ENCODE measurements around the gene AGAP6.
"Not testable (repeated sequence)": the region's sequence is repeated elsewhere in the genome, so short reads cannot be mapped to it uniquely, and the experiment has no call there.

The AGAP6 gene

DNA sequence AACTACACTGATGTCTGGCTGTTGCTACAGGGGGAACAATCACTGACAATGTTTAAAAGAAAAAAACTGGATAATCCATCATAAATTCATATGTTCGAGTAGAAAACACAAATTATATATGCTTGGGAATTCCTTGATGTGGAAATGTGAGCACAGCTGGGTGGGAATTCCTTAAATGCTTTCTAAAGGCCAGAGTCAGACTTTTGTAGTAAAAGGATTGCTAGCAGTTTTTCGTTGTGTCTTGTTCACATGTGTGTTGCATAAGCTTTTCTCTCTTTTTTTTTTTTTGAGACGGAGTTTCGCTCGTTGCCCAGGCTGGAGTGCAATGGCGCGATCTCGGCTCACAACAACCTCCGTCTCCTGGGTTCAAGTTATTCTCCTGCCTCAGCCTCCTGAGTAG is 58.3 kb downstream of the AGAP6 start:
- not testable (repeated sequence) for ATAC-seq (replicated peaks); H3K36me3 Mint-ChIP-seq (ENCODE audit: insufficient read depth); H3K4me3 Mint-ChIP-seq; H3K27me3 Mint-ChIP-seq; H3K9me3 Mint-ChIP-seq; DNase-seq
- peak overlapping the region in 1 of 2 donors; percentile 96 for H3K27ac Mint-ChIP-seq
- peaks cover 2 to 14% of the 10 kb centered on the region in 2 donors for H3K4me1 Mint-ChIP-seq (ENCODE audit: low read depth in 2 of 2)

DNA sequence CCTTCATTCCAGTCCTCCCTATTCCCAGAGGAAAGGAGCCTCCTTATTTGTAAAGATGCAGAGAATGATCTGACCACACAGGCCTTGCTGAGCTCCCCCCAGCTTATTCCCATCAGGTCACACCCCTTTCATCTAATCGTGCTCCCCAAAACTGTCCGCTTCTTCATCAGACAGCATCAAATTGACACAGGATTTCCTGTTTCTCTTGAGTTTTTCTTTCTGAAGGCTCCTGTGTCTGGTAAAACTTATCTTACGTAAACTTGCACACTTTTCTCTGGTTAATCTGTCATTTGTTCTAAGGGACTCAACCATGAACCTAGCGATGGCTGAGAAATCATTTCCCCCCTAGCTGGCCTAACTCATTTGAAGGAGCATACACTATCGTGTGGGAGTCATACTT is 59.4 kb downstream of the AGAP6 start:
- DNase-seq; H3K27me3 Mint-ChIP-seq; H3K9me3 Mint-ChIP-seq; H3K36me3 Mint-ChIP-seq (ENCODE audit: insufficient read depth): not testable (repeated sequence)
- H3K4me3 Mint-ChIP-seq, result peak overlapping the region in 1 of 2 donors; percentile 18
- peaks cover 2 to 14% of the 10 kb centered on the region in 2 donors for H3K4me1 Mint-ChIP-seq (ENCODE audit: low read depth in 2 of 2)
- peak; percentile 68 for ATAC-seq (replicated peaks)
- peak overlapping the region; percentile 86 to 96 for H3K27ac Mint-ChIP-seq

DNA sequence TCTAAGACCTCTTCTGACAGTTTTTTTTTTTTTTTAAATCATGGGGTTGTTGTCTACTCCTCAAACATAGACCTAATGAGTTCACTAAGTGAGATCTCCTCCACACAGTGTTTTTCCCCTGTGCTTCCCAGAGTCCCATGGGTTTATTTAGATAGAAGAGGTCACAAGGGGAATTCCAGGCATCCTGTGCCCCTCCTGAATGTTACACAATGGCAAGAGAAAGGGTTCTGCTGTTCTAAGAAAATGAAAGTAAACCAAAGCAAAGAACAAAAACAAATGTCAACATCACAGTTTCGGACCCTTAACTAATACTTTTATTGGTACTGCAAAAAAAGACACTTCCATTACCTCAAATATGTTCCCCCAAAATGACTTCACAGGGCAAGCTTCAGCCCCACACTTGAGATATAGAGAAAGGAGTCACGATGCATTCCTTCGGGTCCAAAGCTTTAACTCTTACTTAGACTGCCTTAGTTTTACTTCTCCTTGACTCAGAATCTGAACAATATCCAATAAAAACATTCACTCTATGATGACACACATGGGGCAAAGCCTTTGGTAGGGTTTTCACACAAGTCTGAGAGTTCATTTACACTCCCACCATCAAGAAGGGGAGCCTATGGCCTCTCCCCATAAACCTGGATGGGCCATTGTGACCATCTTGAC is 63.9 kb downstream of the AGAP6 start:
- H3K9me3 Mint-ChIP-seq, DNase-seq: not testable (repeated sequence)

DNA sequence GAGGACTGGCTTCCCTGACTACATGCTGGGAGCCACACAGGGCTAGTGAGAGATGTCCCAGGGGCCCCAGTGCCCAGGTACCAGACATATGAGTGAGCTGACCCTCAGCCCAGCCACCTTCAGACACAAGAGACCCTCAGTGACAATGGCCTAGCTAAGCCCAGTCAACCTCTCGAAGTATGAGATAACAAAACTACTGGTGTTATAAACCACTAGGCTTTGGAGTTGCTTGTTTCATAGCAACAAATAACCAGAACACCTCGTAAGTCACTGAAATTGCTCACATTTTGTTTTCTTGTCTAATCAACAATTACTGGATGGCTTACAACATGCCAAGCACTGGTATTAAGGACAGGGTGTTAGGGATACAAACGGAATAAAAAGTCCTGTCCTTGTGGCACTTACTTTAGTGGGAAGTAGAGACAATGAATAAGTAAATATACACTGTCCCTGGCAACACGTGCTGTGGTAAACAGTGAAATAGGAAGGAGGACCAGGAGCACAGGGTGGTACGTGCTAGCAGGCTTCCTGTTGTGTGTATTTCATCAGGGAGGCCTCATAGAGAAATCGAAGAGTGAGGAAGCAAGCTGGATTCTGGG is 64.7 kb downstream of the AGAP6 start:
- H3K27me3 Mint-ChIP-seq, result not testable (repeated sequence)

More for the DNA sequence above, 63.9 kb downstream of the AGAP6 start:
- H3K4me3 Mint-ChIP-seq; ATAC-seq (replicated peaks); H3K27me3 Mint-ChIP-seq; H3K27ac Mint-ChIP-seq; H3K36me3 Mint-ChIP-seq (ENCODE audit: insufficient read depth): not testable (repeated sequence)
- H3K4me1 Mint-ChIP-seq (ENCODE audit: low read depth in 2 of 2), result peaks cover 2 to 12% of the 10 kb centered on the region in 2 donors

DNA sequence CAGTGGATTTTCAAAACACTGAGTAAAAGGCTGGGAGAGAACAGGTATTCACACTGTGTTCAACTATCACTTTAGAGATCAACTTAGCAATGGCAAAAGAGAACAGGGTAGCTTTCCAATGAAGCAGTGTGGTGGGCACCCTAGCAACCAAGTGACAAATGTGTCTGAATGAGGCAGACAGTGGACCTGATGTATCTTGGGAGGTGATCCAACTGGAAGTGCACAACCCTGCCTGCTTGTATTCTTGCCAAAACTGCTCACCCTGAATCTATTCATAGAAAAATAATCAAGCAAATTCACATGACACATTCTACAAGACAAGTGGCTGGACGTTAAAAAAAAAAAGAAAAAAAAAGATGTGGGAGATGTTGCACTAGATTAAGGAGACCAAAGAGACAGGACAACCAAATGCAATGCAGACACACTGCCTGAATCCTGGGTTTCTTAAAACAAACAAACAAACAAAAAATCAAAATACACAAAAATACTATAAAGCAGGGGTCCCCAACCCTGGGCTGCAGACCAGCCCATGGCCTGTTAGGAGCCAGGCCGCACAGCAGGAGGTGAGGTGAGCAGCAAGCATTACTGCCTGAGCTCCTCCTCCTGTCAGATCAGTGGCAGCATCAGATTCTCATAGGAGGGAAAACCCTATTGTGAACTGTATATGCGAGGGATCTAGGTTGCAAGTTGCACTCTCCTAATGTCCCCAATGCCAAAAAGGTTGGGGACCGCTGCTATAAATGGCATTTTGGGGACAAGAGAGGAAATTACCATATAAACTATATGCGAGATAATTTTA is 67.5 kb downstream of the AGAP6 start:
- not testable (repeated sequence) for H3K9me3 Mint-ChIP-seq; H3K4me3 Mint-ChIP-seq; DNase-seq; H3K27me3 Mint-ChIP-seq; H3K4me1 Mint-ChIP-seq (ENCODE audit: low read depth in 2 of 2); H3K27ac Mint-ChIP-seq; ATAC-seq (replicated peaks); H3K36me3 Mint-ChIP-seq (ENCODE audit: insufficient read depth)

More for the DNA sequence above, 64.7 kb downstream of the AGAP6 start:
- not testable (repeated sequence) for H3K4me3 Mint-ChIP-seq; H3K4me1 Mint-ChIP-seq (ENCODE audit: low read depth in 2 of 2); H3K27ac Mint-ChIP-seq; H3K36me3 Mint-ChIP-seq (ENCODE audit: insufficient read depth); ATAC-seq (replicated peaks); DNase-seq; H3K9me3 Mint-ChIP-seq

DNA sequence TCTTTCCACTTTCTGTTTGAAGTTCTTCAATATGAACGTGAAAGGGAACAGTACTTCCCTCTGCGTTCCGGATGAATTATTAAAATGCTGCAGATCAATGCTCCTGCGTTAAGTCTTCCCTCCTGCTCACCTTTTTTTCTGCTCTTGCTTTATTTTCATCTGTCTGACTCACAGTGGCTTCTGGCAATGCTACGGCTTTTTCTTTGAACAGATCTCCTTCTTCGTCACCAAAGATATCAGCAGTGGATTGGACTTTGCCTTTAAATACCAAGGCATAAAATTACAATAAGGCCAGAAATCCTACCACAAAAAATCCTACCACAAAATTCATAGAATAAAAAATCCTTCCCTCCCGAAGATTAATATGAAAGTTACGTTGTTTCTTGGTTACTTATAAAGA is 68.4 kb downstream of the AGAP6 start:
- H3K4me3 Mint-ChIP-seq; DNase-seq; H3K27me3 Mint-ChIP-seq; H3K36me3 Mint-ChIP-seq (ENCODE audit: insufficient read depth); H3K9me3 Mint-ChIP-seq; ATAC-seq (replicated peaks); H3K4me1 Mint-ChIP-seq (ENCODE audit: low read depth in 2 of 2): not testable (repeated sequence)
- peak overlapping the region in 1 of 2 donors; percentile 29 for H3K27ac Mint-ChIP-seq

DNA sequence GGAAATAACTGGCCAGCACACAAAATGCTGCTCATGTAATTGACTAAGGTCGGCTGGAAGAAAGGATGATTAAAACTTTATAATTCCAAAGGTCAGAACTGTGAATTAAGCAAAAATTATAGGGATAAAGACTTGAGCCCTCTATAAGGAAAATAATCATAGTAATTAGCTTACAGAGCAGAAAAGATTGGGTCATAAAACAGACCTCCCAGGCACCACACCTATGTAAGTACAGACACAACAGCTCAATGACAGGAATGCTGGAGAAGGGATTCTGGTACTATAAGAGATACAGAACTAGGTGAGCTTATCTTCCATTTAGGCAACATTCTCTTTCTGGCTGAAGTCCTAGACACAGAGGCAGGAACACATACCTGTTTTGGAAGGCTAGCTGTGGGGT is 70.5 kb downstream of the AGAP6 start:
- H3K36me3 Mint-ChIP-seq (ENCODE audit: insufficient read depth); H3K4me1 Mint-ChIP-seq (ENCODE audit: low read depth in 2 of 2); H3K9me3 Mint-ChIP-seq; H3K4me3 Mint-ChIP-seq; DNase-seq; H3K27me3 Mint-ChIP-seq; ATAC-seq (replicated peaks); H3K27ac Mint-ChIP-seq: not testable (repeated sequence)

DNA sequence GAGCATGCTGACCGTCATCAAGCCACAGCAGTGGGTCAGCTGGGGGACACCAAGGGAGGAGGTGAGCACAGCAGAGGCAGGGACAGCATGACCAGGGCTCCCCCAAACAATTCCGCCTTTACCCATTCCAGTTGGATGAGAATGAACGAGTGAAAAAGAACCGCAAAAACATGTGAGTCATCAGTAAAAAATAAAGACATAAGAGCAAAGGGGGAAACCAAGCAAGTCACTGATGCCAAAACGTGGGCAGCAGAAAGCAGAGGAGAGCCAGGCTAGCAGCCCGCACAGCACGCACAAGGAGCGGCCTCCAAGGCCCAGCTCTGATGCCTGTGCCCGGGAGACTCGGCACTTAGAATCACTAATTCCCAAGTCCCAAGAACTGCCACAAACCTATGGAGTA is 71.7 kb downstream of the AGAP6 start:
- H3K4me3 Mint-ChIP-seq; H3K27me3 Mint-ChIP-seq; ATAC-seq (replicated peaks); H3K9me3 Mint-ChIP-seq; H3K36me3 Mint-ChIP-seq (ENCODE audit: insufficient read depth); DNase-seq; H3K4me1 Mint-ChIP-seq (ENCODE audit: low read depth in 2 of 2); H3K27ac Mint-ChIP-seq: not testable (repeated sequence)

All from effector memory CD8-positive, alpha-beta T cell (primary cell).